Measurements from ENCODE around the gene CTNND2.

GRCh38 chr5:11363631-11364178 lies 540.5 kb downstream of the CTNND2 start:
- TF ChIP-seq EZH2 (IDR thresholded peaks at IDR 0.05), result no peak
- no peak for TF ChIP-seq CTCF (IDR thresholded peaks at IDR 0.05)
- no peak for TF ChIP-seq EZH2phosphoT487 (IDR thresholded peaks at IDR 0.05)
